Esophagus mucosa (tissue), 1 donor: Measurements from ENCODE around the gene CDK7. TPM values are rescaled to one million over a fixed set of nuclear protein-coding genes. Genes with fewer than 3 reads are reported as not detected.
"Not testable (repeated sequence)": the region's sequence is repeated elsewhere in the genome, so short reads cannot be mapped to it uniquely, and the experiment has no call there.

Source experiments
- ATAC-seq: fragments of 200-7000 bp; cut with Tn5 transposase; one replicate; pipeline ENCODE4 v1.9.1; 2020
- total RNA-seq: library from RNA; stranded (reverse); gene quantifications from one replicate; pipeline ENCODE4 v1.2.4, GENCODE V29; 2023
- donor health status: DM: yes; HTN: yes; CAD: no.

Gene CDK7
- 31.7 TPM for total RNA-seq

DNA sequence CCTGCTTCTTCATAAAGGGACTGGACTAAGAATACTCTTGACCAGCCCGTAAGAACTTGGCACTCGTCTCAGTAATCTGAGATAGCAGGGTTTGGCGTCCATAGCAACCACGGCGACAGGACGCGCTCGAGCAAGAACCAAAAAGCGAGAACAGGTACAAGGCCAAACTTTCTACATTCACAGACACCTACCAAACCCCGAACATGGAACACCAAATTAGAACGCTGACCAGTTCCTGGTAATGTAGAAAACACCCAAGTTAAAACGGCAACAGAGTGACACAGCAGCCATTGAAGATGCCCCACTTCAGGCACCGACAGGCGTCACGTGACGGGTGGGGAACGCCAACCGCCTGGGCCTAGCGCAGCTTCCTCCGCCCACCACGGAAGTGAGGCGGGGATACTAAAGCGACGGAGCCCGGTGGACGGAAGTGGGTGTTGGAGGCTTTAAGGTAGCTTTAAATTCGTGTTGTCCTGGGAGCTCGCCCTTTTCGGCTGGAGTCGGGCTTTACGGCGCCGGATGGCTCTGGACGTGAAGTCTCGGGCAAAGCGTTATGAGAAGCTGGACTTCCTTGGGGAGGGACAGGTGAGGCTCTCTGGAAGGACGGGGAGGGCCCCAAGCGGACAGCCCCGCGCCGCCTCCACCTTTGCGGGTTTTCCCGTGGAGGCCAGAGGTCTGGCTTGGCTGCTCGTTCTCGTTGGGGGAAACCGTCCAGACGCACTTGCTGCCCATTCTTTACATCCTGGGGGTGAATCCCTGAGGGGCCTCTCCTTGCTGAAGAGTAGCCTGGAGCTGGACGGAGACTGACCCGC lies at the start of gene CDK7:
TSS of gene CDK7 (plus strand) at position 430 of the 812 bp plus-strand sequence. CDS start at position 520, 90 bp downstream.
- peak; percentile 95 for ATAC-seq

DNA sequence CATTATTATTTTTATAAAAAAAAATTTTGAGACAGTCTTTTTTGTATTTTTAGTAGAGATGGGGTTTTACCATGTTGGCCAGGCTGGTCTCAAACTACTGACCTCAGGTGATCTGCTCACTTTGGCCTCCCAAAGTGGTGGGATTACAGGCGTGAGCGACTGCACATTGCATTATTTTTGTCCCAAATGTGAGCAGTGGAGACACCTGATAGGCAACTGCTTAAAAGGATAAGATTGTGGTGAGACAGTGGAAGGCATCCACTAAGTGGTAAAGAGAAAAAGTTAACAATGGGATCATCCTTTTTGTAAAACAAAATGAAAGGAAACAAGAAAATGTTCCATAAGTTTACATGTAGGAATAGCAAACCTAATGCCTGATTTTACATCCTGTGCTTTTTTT lies 47.3 kb upstream of the CDK7 start:
- ATAC-seq: no peak

GRCh38 chr5:69188811-69189161 lies 45.9 kb upstream of the CDK7 start:
- no peak for ATAC-seq

DNA sequence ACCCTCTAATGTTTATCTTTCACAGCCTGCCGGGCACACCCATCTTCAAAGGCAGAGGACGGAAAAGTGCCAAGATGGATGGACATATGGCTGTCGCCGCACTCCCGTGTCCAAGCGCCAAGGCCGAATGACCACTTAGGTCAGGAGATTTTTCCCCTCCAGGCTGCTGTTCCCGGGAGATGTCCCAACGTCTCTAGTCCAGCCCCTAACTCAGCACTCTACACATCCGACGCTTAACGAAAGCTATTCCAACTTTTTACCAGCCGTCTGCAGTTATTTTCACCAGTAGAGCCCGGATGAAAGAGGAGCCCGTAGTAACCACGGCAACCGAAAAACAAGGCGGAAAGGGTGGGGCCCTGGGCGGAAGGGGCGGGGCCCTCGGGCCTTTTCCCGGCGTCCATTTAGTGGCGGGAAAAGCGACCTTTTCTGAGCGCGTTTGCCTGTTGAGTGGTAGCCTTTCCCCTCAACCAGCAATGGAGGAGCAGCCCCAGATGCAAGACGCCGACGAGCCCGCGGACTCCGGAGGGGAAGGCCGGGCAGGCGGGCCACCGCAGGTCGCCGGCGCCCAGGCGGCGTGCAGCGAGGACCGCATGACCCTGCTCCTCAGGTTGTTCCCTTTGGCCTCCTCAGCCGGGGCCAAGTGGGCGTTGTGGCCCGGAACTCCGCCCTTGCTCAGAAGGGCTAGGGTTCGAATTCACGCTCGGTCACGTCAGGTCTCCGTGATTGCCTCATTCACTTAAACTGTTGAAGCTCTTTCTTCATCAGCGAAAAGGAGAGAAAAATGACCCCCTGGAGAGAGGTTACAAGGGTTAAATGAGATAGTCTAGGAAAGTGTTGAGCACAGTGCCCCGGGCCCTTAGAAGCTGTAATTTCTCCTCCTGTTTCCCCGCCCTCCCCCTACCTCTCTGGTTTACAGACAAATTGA lies 45.3 kb upstream of the CDK7 start, which contains the start of gene CENPH:
TSS of gene CENPH (plus strand) at position 422 of the 925 bp plus-strand sequence. CDS start at position 474, 52 bp downstream.
- peak; percentile 97 for ATAC-seq

- ATAC-seq: no peak
Measured at GRCh38 chr5:69202497-69202896, 32.2 kb upstream of the CDK7 start.

- no peak for ATAC-seq
Measured at GRCh38 chr5:69206528-69207190, 28.0 kb upstream of the CDK7 start.

- no peak for ATAC-seq
Measured at GRCh38 chr5:69209602-69210001, 25.1 kb upstream of the CDK7 start.

DNA sequence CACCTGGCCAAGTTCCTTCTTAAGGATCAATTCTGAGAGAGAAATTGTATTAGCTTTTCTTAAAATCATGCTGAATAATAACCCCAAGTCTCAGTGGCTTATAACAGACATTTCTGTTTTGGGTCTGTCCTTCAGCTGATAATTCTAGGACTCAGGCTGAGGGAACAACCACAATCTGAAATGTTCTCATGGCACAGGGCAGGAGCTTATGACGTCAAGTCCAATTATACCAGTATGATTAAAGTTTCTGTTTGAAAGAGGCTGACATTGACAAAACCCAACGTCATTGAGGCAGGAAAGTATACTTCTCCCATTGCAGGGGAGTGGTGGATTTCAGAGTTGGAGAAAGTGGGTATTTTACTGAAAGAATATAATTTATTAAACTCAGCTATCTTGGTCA lies 23.5 kb upstream of the CDK7 start:
- ATAC-seq: no peak

- no peak for ATAC-seq
Measured at GRCh38 chr5:69212022-69212421, 22.7 kb upstream of the CDK7 start.

DNA sequence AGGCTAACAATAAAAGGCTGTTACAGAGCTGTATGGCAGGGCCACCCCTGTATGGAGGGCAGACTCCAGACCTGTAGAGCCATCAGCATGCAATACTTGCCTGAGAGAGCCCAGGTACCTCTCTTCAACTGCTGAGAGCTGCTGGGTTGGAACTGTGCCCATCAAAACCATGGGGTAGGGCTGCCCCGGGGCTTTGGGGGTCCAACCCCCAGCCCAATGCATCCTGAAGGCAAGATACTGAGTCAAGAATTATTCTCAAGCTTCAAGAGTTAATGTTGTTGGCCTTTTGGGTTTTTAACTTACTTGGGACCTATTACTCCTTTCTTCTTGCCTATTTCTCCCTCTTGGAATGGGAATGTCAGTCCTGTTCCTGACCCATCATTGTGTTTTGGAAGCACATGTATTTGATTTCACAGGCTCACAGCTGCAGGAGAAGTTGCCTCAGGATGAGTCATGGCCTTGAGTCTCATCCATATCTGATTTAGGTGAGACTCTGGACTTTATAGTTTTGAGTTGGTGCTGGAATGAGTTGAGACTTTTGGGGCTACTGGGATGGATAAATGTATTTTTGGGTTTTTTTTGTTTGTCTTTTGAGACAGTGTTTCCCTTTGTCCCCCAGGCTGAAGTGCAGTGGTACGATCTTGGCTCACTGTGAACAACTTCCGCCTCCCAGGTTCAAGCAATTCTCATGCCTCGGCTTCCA lies 21.0 kb upstream of the CDK7 start:
- no peak for ATAC-seq

GRCh38 chr5:69217151-69217511 lies 17.6 kb upstream of the CDK7 start:
- ATAC-seq: no peak

DNA sequence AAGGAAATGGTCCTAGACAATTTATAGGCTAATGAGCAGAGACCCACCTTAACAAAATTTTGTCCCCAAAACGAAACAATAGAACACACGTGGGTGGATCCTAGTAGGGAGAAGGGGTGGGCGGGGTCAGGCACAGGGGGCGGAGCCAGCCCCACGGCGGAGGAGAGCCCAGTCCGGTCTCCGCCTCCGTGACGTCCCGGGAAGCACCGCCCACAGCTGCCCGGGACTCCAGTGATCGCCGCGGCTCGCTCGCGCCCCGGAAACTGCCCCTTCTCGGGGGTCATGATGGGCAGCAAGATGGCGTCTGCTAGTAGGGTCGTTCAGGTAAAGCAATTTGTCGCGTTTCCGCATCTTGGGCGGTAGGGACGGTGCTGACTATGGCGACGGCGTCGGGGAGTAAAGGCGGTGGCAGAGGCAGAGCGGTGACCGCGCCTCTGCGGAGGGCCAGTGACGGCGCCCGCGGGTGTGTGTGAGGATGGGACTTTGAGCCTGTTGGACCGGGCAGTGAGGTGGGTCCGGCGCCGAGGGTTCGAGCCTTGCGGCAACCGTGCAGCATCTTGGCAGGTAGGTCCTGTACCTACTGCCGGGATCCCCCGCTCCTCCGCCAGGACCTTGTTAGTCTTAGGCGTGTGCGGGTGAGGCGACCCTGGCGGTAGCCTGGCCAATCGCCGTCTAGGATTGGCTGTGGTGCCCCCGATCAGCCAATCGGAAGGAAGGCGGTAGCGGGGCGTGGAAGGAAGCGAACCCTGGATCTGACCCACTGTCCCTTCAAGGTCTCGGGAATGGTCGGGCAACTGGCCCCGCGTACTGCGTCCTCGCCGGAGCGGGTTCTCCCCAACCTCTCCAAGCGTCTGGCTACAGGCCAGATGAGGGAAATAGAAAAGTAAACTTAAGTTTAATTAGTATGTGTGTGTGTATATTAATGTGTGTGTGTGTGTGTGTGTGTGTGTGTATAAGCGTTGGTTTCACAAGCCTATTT lies 16.8 kb upstream of the CDK7 start:
- ATAC-seq: peak; percentile 99

DNA sequence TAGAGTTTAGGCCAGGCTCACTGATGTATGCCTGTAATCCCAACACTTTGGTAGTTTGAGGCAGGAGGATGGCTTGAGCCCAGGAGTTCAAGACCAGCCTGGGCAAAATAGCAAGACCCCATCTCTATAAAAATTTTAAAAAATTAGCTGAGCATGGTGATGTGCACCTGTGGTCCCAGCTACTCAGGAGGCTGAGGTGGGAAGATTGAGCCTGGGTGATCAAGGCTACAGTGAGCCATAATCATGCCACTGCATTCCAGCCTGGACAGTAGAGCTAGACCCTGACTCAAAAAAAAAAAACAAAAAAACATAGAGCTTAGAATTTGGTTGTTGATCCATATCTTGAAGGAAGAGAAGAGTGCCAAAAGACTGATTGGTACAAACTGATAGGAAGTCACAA lies 14.7 kb upstream of the CDK7 start:
- ATAC-seq: no peak

DNA sequence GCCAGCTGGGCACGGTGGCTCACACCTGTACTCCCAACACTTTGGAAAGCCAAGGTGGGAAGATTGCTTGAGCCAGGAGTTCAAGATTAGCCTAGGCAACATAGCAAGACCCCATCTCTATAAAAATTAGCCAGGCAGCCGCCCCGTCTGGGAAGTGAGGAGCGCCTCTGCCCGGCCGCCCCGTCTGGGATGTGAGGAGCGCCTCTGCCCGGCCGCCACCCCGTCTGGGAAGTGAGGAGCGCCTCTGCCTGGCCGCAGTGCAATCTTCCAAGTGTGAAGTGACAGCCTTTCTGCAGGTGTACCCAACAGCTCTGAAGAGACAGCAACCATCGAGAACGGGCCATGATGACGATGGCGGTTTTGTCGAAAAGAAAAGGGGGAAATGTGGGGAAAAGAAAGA lies 14.3 kb upstream of the CDK7 start:
- not testable (repeated sequence) for ATAC-seq

- not testable (repeated sequence) for ATAC-seq
Measured at GRCh38 chr5:69220833-69221232, 13.9 kb upstream of the CDK7 start.

DNA sequence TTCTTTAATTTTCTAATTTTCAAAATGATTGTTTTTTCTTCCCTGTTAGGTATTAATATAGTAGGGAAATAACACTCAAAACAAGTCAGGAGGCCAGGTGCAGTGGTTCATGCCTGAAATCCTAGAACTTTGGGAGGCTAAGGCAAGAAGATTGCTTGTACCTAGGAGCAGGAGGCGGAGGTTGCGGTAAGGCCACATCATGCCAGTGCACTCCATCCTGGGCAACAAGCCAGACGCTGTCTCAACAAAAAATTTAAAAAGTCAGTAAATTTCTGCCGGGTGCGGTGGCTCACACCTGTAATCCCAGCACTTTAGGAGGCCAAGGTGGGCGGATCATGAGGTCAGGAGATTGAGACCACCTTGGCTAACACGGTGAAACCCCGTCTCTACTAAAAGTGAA lies 10.2 kb upstream of the CDK7 start:
- ATAC-seq: no peak

DNA sequence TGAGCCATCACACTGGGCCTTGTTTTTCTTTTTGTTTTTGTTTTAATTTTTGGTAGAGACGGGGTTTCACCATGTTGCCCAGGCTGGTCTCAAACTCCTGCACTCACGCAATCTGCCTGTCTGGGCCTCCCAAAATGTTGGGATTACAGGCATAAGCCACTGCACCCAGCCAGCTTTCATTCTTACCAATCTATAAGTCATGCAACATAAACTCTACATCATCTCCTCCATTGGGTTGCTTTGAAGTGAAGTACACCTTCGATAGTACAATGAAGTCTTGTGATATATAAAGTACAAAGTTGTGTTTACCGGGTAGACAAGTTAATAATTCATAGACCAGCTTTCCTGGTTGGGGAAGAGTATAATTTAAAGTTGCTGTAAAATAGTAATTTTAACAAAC lies 8.8 kb upstream of the CDK7 start:
- no peak for ATAC-seq

DNA sequence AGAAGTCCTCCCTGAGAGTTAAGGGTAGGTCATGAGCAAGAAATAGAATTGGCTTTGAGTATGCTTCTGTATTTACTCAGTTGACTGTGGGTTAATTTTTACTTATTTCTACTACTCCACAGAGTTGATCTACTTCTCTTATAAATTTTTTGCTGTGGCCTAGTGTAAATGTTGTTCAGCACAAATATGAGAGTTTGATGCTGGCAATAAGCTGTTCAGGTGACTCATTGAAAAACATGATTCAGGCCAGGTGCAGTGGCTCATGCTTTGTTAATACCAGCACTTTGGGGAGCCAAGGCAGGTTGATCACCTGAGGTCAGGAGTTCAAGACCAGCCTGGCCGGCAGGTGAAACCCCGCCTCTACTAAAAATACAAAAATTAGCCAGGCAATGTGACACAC lies 4.5 kb upstream of the CDK7 start:
- ATAC-seq: peak; percentile 52

GRCh38 chr5:69231281-69231680 lies 3.4 kb upstream of the CDK7 start:
- no peak for ATAC-seq

DNA sequence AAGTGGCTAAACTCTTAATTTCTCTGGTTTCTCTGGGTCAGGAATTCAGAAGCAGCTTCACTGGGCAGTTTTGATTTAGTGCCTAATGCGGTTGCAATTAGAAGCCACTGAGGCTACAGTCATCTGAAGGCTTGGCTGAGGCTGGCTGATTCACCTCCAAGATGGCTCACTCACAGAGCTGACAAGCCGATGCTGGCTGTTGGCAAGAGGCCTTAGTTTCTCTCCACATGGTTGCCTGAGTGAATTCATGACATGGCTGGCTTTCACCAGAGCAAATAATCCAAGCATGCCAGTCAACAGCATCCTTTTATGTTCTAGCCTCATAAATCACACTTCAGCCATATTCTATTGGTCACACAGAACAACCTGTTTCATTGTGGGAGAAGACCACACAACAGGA lies 2.8 kb upstream of the CDK7 start:
- peak; percentile 40 for ATAC-seq

- not testable (repeated sequence) for ATAC-seq
Measured at GRCh38 chr5:69236733-69237132, 2.0 kb downstream of the CDK7 start.
